HG03469 (cell line): Measurements from ENCODE around the gene IRF2.
A peak's percentile ranks its signal among the peaks of the same experiment; 100 is the strongest.

ENCODE experiments used
- ATAC-seq: cut with Tn5 transposase; IDR thresholded peaks from one replicate; pipeline ENCODE4 v1.9.1; 2021; ENCODE audit warnings: mild to moderate bottlenecking, moderate library complexity, moderate number of reproducible peaks; ENCODE audit not compliant: unreplicated experiment

Gene IRF2

GRCh38 chr4:184433258-184433892 lies 41.0 kb downstream of the IRF2 start:
- ATAC-seq: no peak

GRCh38 chr4:184432127-184432922 lies 42.0 kb downstream of the IRF2 start:
- ATAC-seq: no peak

DNA sequence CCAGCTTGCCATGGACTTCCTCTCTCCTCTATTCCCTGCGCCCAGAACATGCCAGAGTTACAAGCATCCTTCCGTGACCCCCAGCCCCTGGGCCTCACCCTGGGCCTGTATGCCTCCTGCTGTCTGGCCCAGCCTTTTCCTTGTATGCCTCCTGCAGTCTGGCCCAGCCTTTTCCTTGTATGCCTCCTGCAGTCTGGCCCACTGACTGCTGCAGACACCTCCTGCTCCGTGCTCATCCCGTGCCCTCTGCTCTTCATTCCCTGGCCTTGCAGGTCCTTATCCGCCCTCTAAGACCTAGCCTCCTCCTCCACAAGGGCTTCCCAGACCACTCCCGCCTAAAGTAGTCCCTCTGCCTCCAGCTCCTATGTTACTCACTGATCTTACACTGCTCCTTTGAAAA lies 44.2 kb downstream of the IRF2 start:
- ATAC-seq: no peak

DNA sequence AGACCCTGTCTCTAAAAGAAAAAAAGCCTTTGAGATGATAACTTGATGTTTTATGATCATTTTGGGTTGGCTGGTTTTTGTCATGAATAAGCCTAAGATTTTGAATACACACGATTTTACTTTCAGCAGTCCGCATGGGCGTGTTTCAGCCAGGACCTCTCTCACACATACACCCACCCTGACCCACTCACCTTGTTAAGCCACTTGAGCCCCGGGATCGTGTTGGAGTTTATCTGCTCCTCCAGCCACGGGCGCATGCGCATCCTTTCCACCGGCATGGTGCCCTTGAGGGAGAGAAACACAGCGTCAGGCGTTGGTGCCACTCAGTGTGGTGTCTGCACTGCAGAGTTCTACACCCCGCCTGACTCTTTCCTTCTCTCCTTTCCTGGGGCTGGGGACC lies 45.6 kb downstream of the IRF2 start:
- no peak for ATAC-seq

DNA sequence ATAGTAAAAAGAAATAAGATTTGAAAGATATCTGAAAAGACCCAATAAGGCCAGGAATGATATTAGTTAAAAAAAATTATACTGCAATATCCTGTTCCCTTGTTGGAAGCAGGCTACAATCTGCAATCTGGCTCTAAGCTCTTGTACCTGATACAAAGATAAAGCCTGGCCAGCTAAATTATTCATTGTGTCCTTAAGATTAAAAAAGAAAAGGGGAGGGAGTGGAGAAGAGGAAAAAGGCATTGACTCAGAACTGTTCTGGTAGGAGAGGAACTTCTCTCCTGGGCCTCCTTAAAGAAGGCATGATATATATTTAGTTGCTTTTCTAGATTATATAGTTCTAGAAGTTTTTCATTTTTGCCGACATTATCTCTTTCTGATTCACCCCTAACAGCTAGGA lies 46.7 kb downstream of the IRF2 start:
- no peak for ATAC-seq

DNA sequence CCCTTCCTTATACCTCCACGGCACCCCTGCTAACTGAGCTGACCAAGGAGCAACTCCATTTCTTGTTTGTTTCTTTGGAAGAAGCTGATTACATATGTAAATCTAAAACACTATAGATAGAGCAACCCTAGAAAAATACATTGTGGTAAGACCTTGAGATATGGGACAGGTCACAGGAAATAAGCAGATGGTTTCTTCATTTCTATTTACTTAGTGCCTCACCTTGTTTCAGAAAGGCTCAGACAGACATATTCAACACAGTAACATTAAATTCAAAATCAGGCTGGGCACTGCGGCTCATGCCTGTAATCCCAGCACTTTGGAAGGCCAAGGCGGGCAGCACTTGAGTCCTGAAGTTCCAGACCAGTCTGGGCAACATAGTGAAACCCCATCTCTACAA lies 47.3 kb downstream of the IRF2 start:
- ATAC-seq: no peak

GRCh38 chr4:184424993-184425758 lies 49.2 kb downstream of the IRF2 start:
- no peak for ATAC-seq

DNA sequence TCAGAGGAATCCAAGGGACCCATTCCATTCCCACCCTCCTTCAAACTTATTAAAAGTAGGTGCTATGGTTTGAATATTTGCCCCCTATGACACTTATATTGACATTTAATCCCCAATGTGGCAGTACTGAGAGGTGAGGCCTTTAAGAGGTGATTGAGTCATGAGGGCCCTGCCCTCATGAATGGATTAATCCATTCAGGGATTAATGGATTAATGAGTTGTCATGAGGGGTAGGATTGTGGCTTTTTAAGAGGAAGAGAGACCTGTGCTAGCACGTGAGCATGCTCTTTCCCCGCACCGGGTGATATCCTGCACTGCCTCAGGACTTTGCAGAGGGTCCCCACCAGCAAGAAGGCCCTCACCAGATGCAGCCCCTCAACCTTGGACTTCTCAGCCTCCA lies 50.1 kb downstream of the IRF2 start:
- no peak for ATAC-seq

DNA sequence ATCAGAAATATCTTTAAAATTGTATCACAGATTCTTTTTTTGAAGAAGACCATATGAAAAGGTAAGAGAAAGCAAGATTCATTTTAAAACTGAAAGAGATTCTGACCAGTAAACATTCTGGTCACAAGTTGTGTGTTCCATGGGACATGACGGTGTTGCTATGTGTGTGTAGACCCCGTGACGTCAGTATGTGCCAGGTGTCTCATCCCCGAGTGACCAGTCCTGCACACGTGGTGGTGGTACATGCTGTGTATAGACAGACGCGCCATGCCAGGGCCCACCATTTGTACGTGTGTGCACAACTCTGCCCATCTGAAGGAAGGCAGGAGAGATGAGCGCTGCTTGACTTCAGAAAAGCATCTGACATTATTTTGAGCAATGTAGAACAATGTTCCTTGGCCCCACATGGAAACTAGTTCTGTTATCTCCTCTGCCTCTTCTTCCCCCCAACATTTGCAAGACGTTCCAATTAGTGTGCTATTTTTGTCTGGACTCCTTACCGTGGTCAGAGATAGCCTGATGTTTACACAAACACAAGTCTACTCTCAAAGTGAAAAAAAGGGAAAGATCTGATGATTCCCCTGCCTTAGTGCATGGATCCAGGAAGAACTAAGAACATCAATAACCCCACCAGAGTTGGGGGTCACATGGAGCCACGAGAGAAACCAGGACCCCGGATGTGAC lies 51.2 kb downstream of the IRF2 start:
- ATAC-seq: no peak

DNA sequence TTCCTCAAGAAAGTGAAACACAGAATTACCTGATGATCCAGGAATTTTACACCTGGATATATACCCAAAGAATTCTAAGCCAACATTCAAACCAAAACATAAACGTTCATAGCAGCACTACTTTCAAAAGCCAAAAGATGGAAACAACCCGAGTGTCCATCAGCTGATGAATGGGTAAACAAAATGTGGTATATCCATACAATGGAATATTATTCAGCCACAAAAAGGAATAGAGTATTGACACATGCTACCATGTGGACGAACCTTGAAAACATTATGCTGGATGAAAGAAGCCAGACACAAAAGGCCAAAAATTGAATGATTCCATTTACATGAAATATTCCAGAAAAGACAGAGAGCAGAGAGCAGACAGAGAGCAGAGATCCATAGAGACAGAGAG lies 52.0 kb downstream of the IRF2 start:
- no peak for ATAC-seq

DNA sequence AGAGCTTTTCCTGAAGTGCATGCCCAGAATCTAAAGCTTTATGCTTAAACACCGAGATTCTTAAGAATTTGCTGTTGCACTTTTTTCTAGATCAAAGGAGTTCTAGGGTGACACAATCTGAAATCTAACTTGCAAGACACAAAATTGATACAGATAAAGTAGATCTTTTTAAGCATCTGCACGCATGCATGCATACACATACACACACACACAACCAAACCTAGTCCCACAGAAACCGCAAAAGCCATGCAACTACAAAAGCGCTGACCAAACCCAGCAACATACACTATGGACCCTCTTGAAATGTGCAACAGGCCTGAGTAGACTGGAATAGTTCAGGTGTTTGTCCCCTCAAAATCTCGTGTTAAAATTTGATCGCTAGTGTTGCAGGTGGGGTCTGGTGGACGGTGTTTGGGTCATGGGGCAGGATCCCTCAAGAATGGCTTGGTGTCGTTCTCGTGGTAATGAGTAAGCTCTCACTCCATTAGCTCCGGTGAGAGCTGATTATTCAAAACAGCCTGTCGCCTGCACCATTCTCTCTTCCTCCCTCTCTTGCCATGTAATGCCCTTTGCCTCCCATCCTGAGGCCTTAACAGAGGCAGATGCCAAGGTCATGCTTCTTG lies 52.7 kb downstream of the IRF2 start:
- no peak for ATAC-seq

DNA sequence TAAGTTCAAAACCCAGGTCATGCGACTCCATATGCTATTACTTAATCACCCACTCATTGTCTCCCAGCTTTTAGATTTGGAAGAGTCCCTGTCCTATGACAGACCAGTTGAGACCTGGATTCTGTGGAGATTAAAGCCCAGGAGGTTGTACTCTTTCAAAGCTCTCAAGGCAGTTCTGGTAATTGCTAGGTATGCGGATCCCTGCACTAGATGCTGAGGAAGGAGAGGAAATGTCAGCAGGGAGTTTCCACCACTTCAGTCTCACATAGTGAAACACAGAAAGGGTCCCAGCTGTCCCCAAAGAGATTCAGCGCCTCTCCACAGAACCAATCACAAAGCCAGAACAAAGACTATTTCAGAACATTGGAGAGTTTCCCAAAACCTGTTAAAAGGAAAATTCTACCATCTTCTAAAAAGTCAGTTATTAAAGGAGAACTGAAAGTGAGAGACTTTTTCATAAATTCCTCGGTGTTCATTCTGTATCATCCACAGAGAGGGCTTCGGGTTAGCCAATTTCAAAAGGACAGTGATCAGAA lies 53.4 kb downstream of the IRF2 start:
- ATAC-seq: peak; percentile 26

GRCh38 chr4:184420402-184420801 lies 53.9 kb downstream of the IRF2 start:
- no peak for ATAC-seq

DNA sequence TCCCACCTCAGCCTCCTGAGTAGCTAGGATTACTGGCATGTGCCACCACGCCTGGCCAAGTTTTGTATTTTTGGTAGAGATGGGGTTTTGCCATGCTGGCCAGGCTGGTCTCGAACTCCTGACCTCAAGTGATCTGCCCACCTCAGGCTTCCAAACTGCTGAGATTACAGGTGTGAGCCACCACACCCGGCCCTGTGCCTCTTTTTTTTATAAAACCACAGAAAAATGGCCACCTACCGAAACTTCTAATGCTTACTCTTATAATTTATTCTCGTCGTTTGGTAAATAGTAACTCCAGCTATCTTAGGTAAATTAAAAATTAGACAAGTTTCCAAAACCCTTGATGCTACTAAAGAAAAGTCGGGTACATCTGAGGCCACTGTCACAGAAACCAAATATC lies 54.4 kb downstream of the IRF2 start:
- ATAC-seq: no peak

GRCh38 chr4:184417802-184418511 lies 56.4 kb downstream of the IRF2 start:
- ATAC-seq: peak; percentile 54

GRCh38 chr4:184416913-184417734 lies 57.2 kb downstream of the IRF2 start:
- peak; percentile 30 for ATAC-seq

GRCh38 chr4:184415071-184415470 lies 59.3 kb downstream of the IRF2 start:
- no peak for ATAC-seq

GRCh38 chr4:184413261-184414046 lies 60.9 kb downstream of the IRF2 start:
- ATAC-seq: no peak
